Liver (tissue), 9 donors: ENCODE measurements around the gene LUC7L. TPM values are rescaled to one million over a fixed set of nuclear protein-coding genes. Genes with fewer than 3 reads are reported as not detected.

Source experiments
- DNase-seq: peaks from one replicate; pipeline ENCODE4 v3.0.0-alpha.2; 2017; ENCODE audit warnings: low spot score
- H3K27ac ChIP-seq, 2 donors: one replicate each; pipeline ENCODE4 v1.7.0; 2013; ENCODE audit warnings: inconsistent platforms in 2 of 2, low read length in 2 of 2, control low read depth in 1 of 2, low read depth in 1 of 2, mild to moderate bottlenecking in 1 of 2
- H3K27me3 ChIP-seq, 4 donors: one replicate each; pipeline versions ENCODE4 v1.6.1 to v1.7.0; 2013; ENCODE audit warnings: low read length in 3 of 4, inconsistent platforms in 1 of 4, mild to moderate bottlenecking in 1 of 4, moderate library complexity in 1 of 4; ENCODE audit not compliant: control insufficient read depth in 4 of 4, insufficient read depth in 4 of 4
- H3K36me3 ChIP-seq, 4 donors: one replicate each; pipeline versions ENCODE4 v1.6.1 to v1.7.0; 2013; ENCODE audit warnings: low read length in 3 of 4, mild to moderate bottlenecking in 3 of 4, low read depth in 1 of 4, moderate library complexity in 1 of 4; ENCODE audit not compliant: control insufficient read depth in 4 of 4, insufficient read depth in 3 of 4
- H3K4me1 ChIP-seq, 4 donors: one replicate each; pipeline versions ENCODE4 v1.6.1 to v1.7.0; 2013; ENCODE audit warnings: low read length in 3 of 4, mild to moderate bottlenecking in 3 of 4, moderate library complexity in 1 of 4; ENCODE audit not compliant: control insufficient read depth in 4 of 4, insufficient read depth in 4 of 4
- H3K4me3 ChIP-seq, 3 donors: one replicate each; pipeline versions ENCODE4 v1.6.1 to v1.7.0; 2013; ENCODE audit warnings: low read length in 3 of 3, control low read depth in 1 of 3, low read depth in 1 of 3, mild to moderate bottlenecking in 1 of 3
- H3K9ac ChIP-seq, 2 donors: one replicate each; pipeline ENCODE4 v1.7.0; 2013; ENCODE audit warnings: low read length in 2 of 2, mild to moderate bottlenecking in 2 of 2, moderate library complexity in 2 of 2, control low read depth in 1 of 2, low read depth in 1 of 2
- H3K9me3 ChIP-seq, 4 donors: one replicate each; pipeline versions ENCODE4 v1.6.1 to v1.7.0; 2013; ENCODE audit warnings: low read length in 3 of 4; ENCODE audit not compliant: control insufficient read depth in 4 of 4
- EGR1 ChIP-seq, 2 donors: IDR thresholded peaks; 2 replicates each; pipeline ENCODE4 v1.6.1; 2016 to 2018; ENCODE audit warnings: antibody characterized with exemption in 2 of 2, low read depth in 2 of 2
- FOXA1 ChIP-seq: IDR thresholded peaks from 2 replicates; pipeline ENCODE4 v1.6.1; 2016; ENCODE audit warnings: antibody characterized with exemption
- FOXA2 ChIP-seq: IDR thresholded peaks from 2 replicates; pipeline ENCODE4 v1.6.1; 2016; ENCODE audit warnings: antibody characterized with exemption
- GABPA ChIP-seq, 2 donors: IDR thresholded peaks in 1 of 2; conservative IDR thresholded peaks in 1 of 2; 2 replicates each; pipeline ENCODE4 v1.6.1; 2016; ENCODE audit warnings: antibody characterized with exemption in 2 of 2, mild to moderate bottlenecking in 1 of 2, moderate library complexity in 1 of 2
- HNF4A ChIP-seq, 2 donors: conservative IDR thresholded peaks; 2 replicates each; pipeline ENCODE4 v1.6.1; 2016; ENCODE audit warnings: antibody characterized with exemption in 2 of 2, mild to moderate bottlenecking in 2 of 2
- HNF4G ChIP-seq: IDR thresholded peaks from 2 replicates; pipeline ENCODE4 v1.6.1; 2016; ENCODE audit warnings: antibody characterized with exemption
- JUND ChIP-seq, 2 donors: IDR thresholded peaks; 2 replicates each; pipeline ENCODE4 v1.6.1; 2016; ENCODE audit warnings: antibody characterized with exemption in 2 of 2
- MAX ChIP-seq: IDR thresholded peaks from 2 replicates; pipeline ENCODE4 v1.6.1; 2016; ENCODE audit warnings: antibody characterized with exemption
- NR2F2 ChIP-seq: IDR thresholded peaks from 2 replicates; pipeline ENCODE4 v1.6.1; 2016; ENCODE audit warnings: antibody characterized with exemption
- RAD21 ChIP-seq, 2 donors: IDR thresholded peaks; 2 replicates each; pipeline ENCODE4 v1.6.1; 2016; ENCODE audit warnings: antibody characterized with exemption in 2 of 2, mild to moderate bottlenecking in 2 of 2
- RXRA ChIP-seq, 2 donors: IDR thresholded peaks; 2 replicates each; pipeline ENCODE4 v1.6.1; 2017 to 2018; ENCODE audit warnings: antibody characterized with exemption in 2 of 2, mild to moderate bottlenecking in 1 of 2
- SP1 ChIP-seq: IDR thresholded peaks from 2 replicates; pipeline ENCODE4 v1.6.1; 2018; ENCODE audit warnings: antibody characterized with exemption, mild to moderate bottlenecking
- TAF1 ChIP-seq: conservative IDR thresholded peaks from 2 replicates; pipeline ENCODE4 v1.6.1; 2016; ENCODE audit warnings: antibody characterized with exemption, mild to moderate bottlenecking
- YY1 ChIP-seq: IDR thresholded peaks from 2 replicates; pipeline ENCODE4 v1.6.1; 2016; ENCODE audit warnings: antibody characterized with exemption, mild to moderate bottlenecking
- ZBTB33 ChIP-seq: IDR thresholded peaks from 2 replicates; pipeline ENCODE4 v1.6.1; 2016; ENCODE audit warnings: antibody characterized with exemption
- WGBS: extraction: QIAGEN DNeasy Blood & Tissue Kit; methylation state at CpG from one replicate; pipeline ENCODE4 v1.1.7; 2013; 5-methylcytosine and 5-hydroxymethylcytosine counted together
- polyA plus RNA-seq, 2 donors: library from polyadenylated mRNA; stranded (reverse) in 1 of 2; unstranded in 1 of 2; fragments of 200-250 nt in 1 of 2; fragments of >200 nt in 1 of 2; fragmentation: Nextera tagmentation in 1 of 2; extraction: Ambion mirVana in 1 of 2; gene quantifications; one replicate each; pipeline versions ENCODE4 v1.2.1 to v1.2.3, GENCODE V29; 2013 to 2015
- total RNA-seq, 2 donors: library from RNA; depleted of rRNA; stranded (reverse); fragments of >200 nt; gene quantifications; one replicate each; pipeline ENCODE4 v1.2.3, GENCODE V29; 2014
- TF ChIP-seq, protein P1 (sequence below): IDR thresholded peaks from 2 replicates; pipeline ENCODE4 v1.6.1; 2016; ENCODE audit warnings: antibody characterized with exemption
- TF ChIP-seq, protein P2 (sequence below): IDR thresholded peaks from 2 replicates; pipeline ENCODE4 v1.6.1; 2016; ENCODE audit warnings: antibody characterized with exemption, mild to moderate bottlenecking
- TF ChIP-seq, protein P3 (sequence below): fragments of 150-350 bp; IDR thresholded peaks from 2 replicates; pipeline ENCODE4 v1.5.1; 2017; ENCODE audit warnings: improper control_type of control experiment, low read depth, low read length; ENCODE audit not compliant: missing input control
- donor health status: healthy.
- donor health status: healthy.
- donor health status: healthy.
- donor health status: healthy.
- donor health status: healthy.

Gene LUC7L
- total and polyA plus RNA-seq, 4 donors: 11.5 to 34.3 (median 19.6) TPM

DNA sequence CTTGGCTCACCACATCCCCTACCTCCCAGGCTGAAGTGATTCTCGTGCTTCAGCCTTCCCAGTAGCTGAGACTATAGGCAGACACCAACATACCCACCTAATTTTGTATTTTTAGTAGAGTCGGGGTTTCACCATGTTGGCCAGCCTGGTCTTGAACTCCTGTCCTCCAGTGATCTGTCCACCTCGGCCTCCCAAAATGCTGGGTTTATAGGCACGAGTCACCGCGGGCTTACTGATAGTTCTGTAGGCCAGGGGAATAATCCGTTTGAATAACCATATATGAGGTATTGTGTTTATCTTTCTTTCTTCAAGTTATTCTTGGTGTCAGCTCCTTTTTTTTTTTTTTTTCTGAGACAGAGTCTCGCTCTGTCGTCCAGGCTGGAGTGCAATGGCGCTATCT lies 13.0 kb upstream of the LUC7L start:
- H3K27me3 ChIP-seq: no peaks in the 10 kb centered on the region
- TF ChIP-seq RAD21 (IDR thresholded peaks at IDR 0.05) (no peak), NR2F2 (no peak), JUND (IDR thresholded peaks at IDR 0.05) (no peak), YY1 (no peak), SP1 (no peak), GABPA (IDR thresholded peaks at IDR 0.05 in 1 of 2, conservative IDR thresholded peaks at IDR 0.05 in 1 of 2) (no peak), RXRA (IDR thresholded peaks at IDR 0.05) (no peak), HNF4A (conservative IDR thresholded peaks at IDR 0.05) (no peak), MAX (no peak), TAF1 (no peak), ZBTB33 (no peak), HNF4G (no peak), FOXA2 (no peak), FOXA1 (no peak), EGR1 (IDR thresholded peaks at IDR 0.05; ENCODE audit: low read depth in 2 of 2) (no peak)
- TF ChIP-seq, protein P1, sequence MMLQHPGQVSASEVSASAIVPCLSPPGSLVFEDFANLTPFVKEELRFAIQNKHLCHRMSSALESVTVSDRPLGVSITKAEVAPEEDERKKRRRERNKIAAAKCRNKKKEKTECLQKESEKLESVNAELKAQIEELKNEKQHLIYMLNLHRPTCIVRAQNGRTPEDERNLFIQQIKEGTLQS: no peak
- TF ChIP-seq, protein P2, sequence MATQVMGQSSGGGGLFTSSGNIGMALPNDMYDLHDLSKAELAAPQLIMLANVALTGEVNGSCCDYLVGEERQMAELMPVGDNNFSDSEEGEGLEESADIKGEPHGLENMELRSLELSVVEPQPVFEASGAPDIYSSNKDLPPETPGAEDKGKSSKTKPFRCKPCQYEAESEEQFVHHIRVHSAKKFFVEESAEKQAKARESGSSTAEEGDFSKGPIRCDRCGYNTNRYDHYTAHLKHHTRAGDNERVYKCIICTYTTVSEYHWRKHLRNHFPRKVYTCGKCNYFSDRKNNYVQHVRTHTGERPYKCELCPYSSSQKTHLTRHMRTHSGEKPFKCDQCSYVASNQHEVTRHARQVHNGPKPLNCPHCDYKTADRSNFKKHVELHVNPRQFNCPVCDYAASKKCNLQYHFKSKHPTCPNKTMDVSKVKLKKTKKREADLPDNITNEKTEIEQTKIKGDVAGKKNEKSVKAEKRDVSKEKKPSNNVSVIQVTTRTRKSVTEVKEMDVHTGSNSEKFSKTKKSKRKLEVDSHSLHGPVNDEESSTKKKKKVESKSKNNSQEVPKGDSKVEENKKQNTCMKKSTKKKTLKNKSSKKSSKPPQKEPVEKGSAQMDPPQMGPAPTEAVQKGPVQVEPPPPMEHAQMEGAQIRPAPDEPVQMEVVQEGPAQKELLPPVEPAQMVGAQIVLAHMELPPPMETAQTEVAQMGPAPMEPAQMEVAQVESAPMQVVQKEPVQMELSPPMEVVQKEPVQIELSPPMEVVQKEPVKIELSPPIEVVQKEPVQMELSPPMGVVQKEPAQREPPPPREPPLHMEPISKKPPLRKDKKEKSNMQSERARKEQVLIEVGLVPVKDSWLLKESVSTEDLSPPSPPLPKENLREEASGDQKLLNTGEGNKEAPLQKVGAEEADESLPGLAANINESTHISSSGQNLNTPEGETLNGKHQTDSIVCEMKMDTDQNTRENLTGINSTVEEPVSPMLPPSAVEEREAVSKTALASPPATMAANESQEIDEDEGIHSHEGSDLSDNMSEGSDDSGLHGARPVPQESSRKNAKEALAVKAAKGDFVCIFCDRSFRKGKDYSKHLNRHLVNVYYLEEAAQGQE: no peak
- TF ChIP-seq, protein P3, sequence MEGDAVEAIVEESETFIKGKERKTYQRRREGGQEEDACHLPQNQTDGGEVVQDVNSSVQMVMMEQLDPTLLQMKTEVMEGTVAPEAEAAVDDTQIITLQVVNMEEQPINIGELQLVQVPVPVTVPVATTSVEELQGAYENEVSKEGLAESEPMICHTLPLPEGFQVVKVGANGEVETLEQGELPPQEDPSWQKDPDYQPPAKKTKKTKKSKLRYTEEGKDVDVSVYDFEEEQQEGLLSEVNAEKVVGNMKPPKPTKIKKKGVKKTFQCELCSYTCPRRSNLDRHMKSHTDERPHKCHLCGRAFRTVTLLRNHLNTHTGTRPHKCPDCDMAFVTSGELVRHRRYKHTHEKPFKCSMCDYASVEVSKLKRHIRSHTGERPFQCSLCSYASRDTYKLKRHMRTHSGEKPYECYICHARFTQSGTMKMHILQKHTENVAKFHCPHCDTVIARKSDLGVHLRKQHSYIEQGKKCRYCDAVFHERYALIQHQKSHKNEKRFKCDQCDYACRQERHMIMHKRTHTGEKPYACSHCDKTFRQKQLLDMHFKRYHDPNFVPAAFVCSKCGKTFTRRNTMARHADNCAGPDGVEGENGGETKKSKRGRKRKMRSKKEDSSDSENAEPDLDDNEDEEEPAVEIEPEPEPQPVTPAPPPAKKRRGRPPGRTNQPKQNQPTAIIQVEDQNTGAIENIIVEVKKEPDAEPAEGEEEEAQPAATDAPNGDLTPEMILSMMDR: no peak
- H3K9me3 ChIP-seq: no peaks in the 10 kb centered on the region
- 95% methylated on average over 10 of the region's 10 CpGs for WGBS
- peaks cover 0 to 6% (median 0%) of the 10 kb centered on the region in 4 donors for H3K36me3 ChIP-seq
- no peak overlapping the region for H3K9ac ChIP-seq
- no peak overlapping the region for H3K4me3 ChIP-seq
- H3K27ac ChIP-seq: no peak overlapping the region
- no peak for DNase-seq
- H3K4me1 ChIP-seq: peaks cover 0 to 2% (median 0%) of the 10 kb centered on the region in 4 donors
